ENCODE data around the gene TNS1.
"Not testable (repeated sequence)": the region's sequence is repeated elsewhere in the genome, so short reads cannot be mapped to it uniquely, and the experiment has no call there.

Gene TNS1

DNA sequence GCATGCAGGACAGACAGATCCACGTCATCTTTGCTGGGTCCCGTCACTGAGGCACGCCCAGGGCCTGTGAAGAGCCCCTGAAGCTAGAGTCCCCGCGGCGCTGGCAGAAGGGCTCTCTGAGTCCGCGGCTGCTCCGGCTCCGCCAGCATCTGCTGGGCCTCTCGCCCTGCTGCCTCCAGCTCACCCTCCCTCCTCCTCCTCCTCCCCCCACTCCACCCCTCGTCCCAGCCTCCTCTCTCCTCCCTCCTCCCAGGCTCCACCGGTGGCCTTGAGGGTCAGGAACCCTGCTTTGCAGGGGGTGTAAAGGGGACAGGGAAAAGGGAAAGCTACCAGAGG lies at the start of gene TNS1:
TNS1 (minus strand) TSS at position 151 of the 336 bp plus-strand sequence; CDS start at position 28, 123 bp downstream.
- DNase-seq (ENCODE audit: low spot score) = no peak

DNA sequence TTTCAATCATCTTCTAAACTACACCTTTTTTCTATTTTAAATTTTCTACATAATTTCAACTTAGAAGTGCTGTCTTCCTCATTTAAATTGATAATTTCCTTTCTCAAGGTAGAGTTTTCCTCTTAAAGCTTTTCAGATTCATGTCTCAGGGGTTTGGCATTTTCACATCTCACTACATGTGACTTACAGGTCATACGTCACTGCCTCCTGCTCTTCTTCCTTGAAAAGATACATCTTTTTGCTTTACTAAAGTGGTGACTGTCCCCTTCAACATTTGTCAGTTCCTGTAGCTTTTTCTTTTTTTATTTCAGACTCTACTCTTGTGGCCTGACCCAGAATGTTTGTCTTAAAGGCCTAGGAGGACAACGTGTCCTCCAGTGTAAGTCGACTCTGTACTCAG lies 49.1 kb upstream of the TNS1 start:
- DNase-seq (ENCODE audit: low spot score) = no peak

DNA sequence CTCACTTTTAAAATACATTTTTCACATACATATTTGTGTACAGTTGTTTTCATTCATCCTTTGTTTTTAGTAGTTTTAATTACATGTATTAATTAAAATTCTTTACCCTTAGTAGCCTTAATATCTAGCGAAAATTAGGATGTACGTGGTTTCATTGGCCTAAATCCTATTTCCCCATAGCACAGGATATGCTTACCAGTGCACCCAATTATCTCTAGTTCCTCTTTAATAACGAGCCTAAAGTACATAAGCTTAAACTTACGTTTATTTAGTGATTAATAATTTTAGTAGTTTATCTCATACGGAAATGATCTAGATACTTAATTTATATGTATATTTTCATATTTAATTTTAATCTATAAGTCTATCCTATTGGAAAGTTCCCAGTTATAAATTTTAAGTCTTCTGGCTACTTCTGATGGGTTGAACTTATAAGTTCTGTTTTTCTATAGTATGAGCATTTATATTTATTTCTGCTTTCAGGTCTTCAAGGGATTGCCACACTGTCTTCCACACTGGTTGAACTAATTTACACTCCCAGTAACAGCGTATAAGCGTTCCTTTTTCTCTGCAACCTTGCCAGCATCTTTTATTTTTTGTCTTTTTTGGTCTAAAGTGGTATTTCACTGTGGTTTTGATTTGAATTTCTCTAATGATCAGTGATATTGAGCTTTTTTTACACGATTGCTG lies 44.9 kb upstream of the TNS1 start:
- no peak for DNase-seq (ENCODE audit: low spot score)

DNA sequence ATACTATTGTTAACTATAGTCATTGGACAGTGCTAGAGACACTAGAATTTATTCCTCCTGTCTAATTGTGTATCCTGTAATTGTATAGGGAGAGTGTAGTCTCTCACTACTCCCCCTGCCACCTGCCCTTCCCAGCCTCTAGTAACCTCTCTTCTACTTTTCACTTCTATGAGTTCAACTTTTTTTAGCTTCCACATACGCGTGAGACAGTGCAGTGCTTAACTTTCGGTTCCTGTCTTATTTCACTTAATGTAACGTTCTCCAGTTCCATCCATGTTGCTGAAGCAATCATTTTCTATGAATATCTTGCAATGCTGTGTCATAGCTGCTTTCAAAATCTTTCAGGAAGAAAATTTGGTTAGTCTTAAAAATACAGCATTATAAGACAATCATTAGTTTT lies 43.4 kb upstream of the TNS1 start:
- DNase-seq (ENCODE audit: low spot score) = no peak

DNA sequence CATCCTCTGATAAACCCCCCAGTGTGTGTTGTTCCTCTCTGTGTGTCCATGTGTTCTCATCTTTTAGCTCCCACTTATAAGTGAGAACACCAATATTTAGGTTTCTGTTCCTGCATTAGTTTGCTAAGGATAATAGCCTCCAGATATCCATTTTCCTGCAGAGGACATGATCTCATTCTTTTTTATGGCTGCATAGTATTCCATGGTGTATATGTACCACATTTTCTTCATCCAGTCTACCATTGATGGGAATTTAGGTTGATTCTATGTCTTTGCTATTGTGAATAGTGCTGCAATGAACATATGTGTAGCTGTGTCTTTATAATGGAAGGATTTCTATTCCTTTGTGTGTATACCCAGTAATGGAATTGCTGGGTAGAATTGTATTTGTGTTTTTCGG lies 41.8 kb upstream of the TNS1 start:
- DNase-seq (ENCODE audit: low spot score) = not testable (repeated sequence)

GRCh38 chr2:218043701-218044109 lies 40.9 kb upstream of the TNS1 start:
- no peak for DNase-seq (ENCODE audit: low spot score)

DNA sequence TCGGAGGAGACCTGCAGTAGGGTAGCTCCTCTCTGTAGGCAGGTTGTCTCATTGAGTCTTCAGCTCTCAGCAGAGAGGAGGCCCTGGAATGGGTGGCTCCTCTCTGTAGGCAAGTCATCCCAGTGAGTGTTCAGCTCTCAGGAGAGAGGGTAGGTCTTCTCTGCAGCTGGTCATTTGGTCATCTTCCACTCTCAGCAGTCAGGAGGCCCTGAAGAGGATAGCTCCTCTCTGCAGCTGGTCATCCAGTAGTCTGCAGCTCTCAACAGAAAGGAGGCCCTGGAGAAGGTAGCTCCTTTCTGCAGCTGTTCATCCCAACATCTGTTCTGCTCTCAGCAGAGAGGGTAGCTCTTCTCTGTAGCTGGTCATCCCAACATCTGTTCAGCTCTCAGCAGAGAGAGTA lies 40.3 kb upstream of the TNS1 start:
- no peak for DNase-seq (ENCODE audit: low spot score)

- DNase-seq (ENCODE audit: low spot score) = no peak
Observed at GRCh38 chr2:218041302-218042168, 38.7 kb upstream of the TNS1 start.

DNA sequence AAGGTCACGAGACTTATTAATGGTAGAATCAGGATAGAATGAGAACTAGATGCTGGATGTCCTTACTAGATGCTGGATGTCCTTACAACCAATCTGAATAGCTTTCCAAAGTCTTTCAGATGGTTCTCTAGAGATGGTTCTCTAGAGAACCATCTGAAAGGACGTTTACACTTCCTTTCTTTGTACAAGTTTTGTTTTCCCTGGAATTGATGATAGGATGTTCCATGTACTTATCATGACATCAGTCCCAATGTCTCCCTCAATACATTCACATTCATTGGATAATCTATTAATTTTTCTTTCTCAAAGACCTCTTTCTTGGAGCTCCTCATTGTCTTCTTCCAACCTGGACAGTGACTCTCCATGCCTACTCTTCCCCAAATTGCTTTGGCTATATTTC lies 38.1 kb upstream of the TNS1 start:
- DNase-seq (ENCODE audit: low spot score) = no peak

DNA sequence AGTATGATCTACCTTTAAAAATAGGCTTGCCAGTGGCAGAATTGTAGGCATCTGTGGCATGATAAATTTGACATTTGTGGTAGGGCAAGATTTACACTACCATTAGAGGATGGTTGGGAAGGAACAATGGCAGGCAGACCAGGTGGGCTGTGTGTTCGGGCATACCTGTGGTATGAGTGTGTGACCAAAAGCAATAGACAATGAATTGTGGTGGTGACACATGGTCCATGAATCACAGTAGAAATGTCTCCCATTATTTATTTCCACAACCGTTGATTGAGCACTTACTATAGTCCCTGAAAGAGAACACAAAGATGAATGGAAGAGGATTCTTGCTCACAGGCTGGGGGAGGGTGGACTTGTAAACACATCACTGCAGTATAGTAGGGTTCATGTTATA lies 36.4 kb upstream of the TNS1 start:
- DNase-seq (ENCODE audit: low spot score) = no peak

- DNase-seq (ENCODE audit: low spot score) = peak; percentile 34
Observed at GRCh38 chr2:218036371-218036770, 33.6 kb upstream of the TNS1 start.

GRCh38 chr2:218035463-218036100 lies 32.8 kb upstream of the TNS1 start:
- no peak for DNase-seq (ENCODE audit: low spot score)

- peak; percentile 75 for DNase-seq (ENCODE audit: low spot score)
Observed at GRCh38 chr2:218034497-218035213, 31.9 kb upstream of the TNS1 start.

- DNase-seq (ENCODE audit: low spot score) = no peak
Observed at GRCh38 chr2:218033590-218034496, 31.0 kb upstream of the TNS1 start.

DNA sequence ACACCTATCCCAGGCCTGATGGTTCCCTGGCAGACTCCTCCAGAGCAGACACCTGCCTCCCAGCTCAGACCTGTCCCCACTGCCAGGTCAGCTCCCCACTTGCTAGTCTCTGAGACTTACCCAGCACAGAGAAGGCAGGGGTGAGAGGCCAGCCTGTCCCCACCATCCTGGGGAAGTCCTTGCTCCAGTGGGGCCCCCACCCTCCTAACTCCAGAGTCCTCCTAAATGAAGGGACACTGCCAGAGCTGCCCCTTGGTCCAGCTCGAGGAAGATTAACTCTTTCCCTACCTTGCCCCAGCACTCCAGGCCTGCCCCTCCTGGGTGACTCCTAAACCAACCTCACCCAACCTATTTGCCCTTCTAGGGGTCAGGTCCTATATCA lies 30.4 kb upstream of the TNS1 start:
- DNase-seq (ENCODE audit: low spot score) = no peak

DNA sequence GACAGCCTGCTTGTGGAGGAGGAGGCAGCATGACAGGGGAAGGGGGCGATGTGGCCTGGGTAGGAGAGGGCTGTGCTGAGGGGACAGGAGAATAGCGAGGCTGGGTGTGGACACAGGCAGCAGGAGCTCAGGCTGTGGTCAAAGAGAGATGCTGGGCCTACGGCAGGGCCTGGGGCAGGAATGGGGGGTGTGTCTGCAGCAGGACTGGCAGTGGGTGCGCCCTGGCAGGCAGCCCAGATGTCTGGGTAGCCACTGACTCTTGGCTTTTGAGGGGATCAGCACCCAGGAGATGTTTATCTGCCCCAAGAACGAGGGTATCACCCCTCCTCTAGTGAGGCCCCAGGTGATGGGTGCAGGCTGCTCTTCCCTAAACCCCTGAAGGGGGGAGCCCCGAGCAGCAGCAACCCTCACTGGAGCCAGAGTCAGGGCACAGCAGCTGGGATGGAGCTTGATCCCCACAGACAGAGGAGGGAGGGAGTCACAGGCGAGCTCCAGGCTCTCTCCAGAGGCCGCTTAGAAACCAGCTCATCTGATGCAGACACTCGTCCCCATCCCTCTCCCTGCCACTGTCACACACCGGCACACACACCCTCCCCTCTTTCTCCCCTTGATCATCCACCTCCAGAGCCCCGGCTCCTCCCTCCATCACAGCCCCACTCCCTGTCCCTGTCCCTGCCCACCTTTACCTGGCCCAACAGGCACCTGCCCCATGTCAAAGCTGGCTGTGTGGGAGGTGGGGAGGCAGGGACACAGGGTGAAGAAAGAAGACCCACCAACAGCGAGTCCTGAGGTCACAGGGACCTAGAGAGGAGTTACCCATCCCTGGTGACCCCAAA lies 29.8 kb upstream of the TNS1 start:
- no peak for DNase-seq (ENCODE audit: low spot score)

DNA sequence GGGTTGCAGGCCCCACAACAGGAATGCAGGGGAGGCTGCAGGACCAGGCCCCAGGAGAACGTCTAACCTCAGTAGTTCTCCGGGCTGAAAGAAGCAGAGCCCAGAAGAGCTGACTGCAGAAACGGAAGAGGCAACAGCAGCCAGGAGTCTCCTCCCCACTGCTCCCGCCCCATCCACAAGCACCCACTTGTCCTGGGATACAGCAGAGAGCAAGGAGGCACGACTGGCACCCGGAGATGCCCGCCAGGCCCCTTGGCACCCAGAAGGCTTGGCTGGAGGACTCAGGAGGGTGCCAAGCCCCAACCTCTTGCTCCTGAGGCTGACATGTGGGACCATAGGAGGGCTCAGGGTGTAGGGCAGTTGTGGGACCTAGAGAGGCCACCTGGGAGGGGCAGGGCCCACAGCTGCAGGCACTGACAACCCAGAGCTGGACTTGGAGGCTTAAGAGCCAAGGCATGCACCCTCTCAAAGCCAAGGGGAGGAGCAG lies 29.0 kb upstream of the TNS1 start:
- DNase-seq (ENCODE audit: low spot score) = no peak

DNA sequence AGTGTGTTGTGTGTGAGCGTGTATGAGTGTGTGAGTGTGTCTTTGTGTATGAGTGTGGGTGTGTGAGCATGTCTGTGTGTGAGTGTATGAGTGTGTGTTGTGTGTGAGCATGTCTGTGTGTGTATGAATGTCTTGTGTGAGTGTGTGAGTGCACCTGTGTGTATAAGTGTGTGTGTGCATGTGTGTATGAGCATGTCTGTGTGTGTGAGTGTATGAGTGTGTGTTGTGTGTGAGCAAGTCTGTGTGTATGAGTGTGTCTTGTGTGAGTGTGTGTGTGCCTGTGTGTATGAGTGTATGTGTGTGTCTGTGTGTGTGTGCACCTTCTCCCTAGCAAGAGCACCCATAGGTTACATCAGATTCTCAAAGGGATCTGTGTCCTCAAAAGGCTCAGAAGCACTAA lies 28.5 kb upstream of the TNS1 start:
- no peak for DNase-seq (ENCODE audit: low spot score)

DNA sequence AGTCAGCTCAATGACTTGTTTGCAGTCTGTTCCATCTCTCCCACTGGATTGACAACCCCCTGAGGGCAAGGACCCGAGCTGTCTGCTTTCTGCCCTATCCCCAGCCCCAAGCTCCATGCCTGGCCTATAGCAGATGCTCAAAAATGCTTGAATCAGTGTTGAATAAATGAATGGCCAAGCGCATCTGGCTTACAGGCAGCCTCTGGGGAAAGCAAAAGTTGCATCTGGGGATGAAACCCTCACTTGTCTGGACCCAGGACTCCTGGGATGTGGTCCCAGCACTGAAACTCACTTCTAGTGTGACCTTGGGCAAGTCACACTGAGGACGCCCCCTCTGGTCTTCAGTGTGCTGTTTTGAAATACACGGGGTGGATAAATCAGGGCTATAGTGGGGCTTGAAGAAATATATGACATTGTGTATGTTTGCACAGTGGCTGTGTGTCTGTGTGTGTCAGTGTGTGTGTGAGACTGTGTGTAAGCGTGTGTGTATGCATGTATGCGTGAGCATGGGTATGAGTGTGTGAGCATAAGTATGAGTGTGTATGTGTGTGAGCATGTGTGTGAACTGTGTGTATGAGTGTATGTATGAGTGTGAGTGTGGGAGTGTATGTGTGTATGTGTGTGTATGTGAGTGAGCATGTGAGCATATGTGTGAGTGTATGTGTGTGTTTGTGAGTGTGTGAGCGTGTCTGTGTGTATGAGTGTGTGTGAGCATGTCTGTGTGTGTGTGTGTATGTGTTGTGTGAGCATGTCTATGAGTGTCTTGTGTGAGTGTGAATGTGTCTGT lies 27.8 kb upstream of the TNS1 start:
- DNase-seq (ENCODE audit: low spot score) = no peak
